Loucy (cell line): ENCODE measurements around the gene SPOCK1.

ENCODE experiments used
- H2AFZ ChIP-seq: fragments of 200-600 bp; sonication (generic); 2 replicates; pipeline ENCODE4 v1.6.0; 2016; ENCODE audit warnings: antibody characterized with exemption, mild to moderate bottlenecking, low read length, moderate library complexity
- H3F3A ChIP-seq: fragments of 200-600 bp; 2 replicates; pipeline ENCODE4 v1.6.0; 2016; ENCODE audit warnings: antibody characterized with exemption, low read depth, mild to moderate bottlenecking
- H3K27me3 ChIP-seq: fragments of 200-600 bp; sonication (generic); 2 replicates; pipeline ENCODE4 v1.6.1; 2014; ENCODE audit warnings: low read length, mild to moderate bottlenecking; ENCODE audit not compliant: insufficient read depth, poor library complexity, severe bottlenecking
- H3K36me3 ChIP-seq: fragments of 200-600 bp; sonication (generic); 2 replicates; pipeline ENCODE4 v1.6.1; 2016; ENCODE audit warnings: low read length; ENCODE audit not compliant: insufficient read depth
- H3K4me1 ChIP-seq: fragments of 200-600 bp; sonication (generic); 2 replicates; pipeline ENCODE4 v1.5.1; 2014; ENCODE audit warnings: low read length, mild to moderate bottlenecking; ENCODE audit not compliant: insufficient read depth, poor library complexity, severe bottlenecking
- H3K4me2 ChIP-seq: fragments of 200-600 bp; sonication (generic); 2 replicates; pipeline ENCODE4 v1.6.0; 2014; ENCODE audit warnings: antibody characterized with exemption, low read length, low read depth, mild to moderate bottlenecking; ENCODE audit not compliant: poor library complexity, severe bottlenecking
- H3K4me3 ChIP-seq: fragments of 200-600 bp; sonication (generic); 2 replicates; pipeline ENCODE4 v1.5.1; 2014; ENCODE audit warnings: low read length, mild to moderate bottlenecking, mixed read lengths; ENCODE audit not compliant: poor library complexity, severe bottlenecking
- H3K79me2 ChIP-seq: fragments of 200-600 bp; sonication (generic); 2 replicates; pipeline ENCODE4 v1.6.1; 2014; ENCODE audit warnings: low read length; ENCODE audit not compliant: insufficient read depth
- H3K9ac ChIP-seq: fragments of 200-600 bp; sonication (generic); 2 replicates; pipeline ENCODE4 v1.6.0; 2014; ENCODE audit warnings: mild to moderate bottlenecking, low read depth, low read length, moderate library complexity; ENCODE audit not compliant: poor library complexity, severe bottlenecking
- H3K9me2 ChIP-seq: fragments of 200-600 bp; sonication (generic); replicated peaks from 2 replicates; pipeline ENCODE4 v1.6.1; 2016; ENCODE audit warnings: low read depth, low read length, mixed read lengths
- H3K9me3 ChIP-seq: fragments of 200-600 bp; sonication (generic); 2 replicates; pipeline ENCODE4 v1.6.1; 2014; ENCODE audit warnings: mild to moderate bottlenecking, antibody characterized with exemption, low read length, low read depth; ENCODE audit not compliant: insufficient read depth
- H4K20me1 ChIP-seq: fragments of 200-600 bp; sonication (generic); 2 replicates; pipeline ENCODE4 v1.6.0; 2014; ENCODE audit warnings: antibody characterized with exemption, low read length, mild to moderate bottlenecking; ENCODE audit not compliant: insufficient read depth, poor library complexity, severe bottlenecking
- EZH2phosphoT487 ChIP-seq: fragments of 200-600 bp; IDR thresholded peaks from 2 replicates; pipeline ENCODE4 v1.6.1; 2018; ENCODE audit warnings: antibody characterized with exemption, mild to moderate bottlenecking, moderate library complexity, borderline replicate concordance
- TF ChIP-seq, protein P1 (sequence below): fragments of 200-600 bp; sonication (generic); conservative IDR thresholded peaks from 2 replicates; pipeline ENCODE4 v1.5.1; 2014; ENCODE audit warnings: mild to moderate bottlenecking, antibody characterized with exemption, low read length

The SPOCK1 gene

GRCh38 chr5:137340881-137341280 is 158.2 kb downstream of the SPOCK1 start:
- Histone ChIP-seq H3K4me1 (peaks cover 11% of the 10 kb centered on the region), H3K9ac (no peak overlapping the region), H3K9me3 (no peaks in the 10 kb centered on the region), H3K27me3 (no peaks in the 10 kb centered on the region), H3K79me2 (no peaks in the 10 kb centered on the region), H4K20me1 (no peaks in the 10 kb centered on the region), H3K4me3 (no peak overlapping the region), H3K4me2 (no peak overlapping the region), H3F3A (no peaks in the 10 kb centered on the region), H3K9me2 (no peaks in the 10 kb centered on the region), H3K36me3 (no peaks in the 10 kb centered on the region), H2AFZ (no peak overlapping the region)
- TF ChIP-seq, protein P1, sequence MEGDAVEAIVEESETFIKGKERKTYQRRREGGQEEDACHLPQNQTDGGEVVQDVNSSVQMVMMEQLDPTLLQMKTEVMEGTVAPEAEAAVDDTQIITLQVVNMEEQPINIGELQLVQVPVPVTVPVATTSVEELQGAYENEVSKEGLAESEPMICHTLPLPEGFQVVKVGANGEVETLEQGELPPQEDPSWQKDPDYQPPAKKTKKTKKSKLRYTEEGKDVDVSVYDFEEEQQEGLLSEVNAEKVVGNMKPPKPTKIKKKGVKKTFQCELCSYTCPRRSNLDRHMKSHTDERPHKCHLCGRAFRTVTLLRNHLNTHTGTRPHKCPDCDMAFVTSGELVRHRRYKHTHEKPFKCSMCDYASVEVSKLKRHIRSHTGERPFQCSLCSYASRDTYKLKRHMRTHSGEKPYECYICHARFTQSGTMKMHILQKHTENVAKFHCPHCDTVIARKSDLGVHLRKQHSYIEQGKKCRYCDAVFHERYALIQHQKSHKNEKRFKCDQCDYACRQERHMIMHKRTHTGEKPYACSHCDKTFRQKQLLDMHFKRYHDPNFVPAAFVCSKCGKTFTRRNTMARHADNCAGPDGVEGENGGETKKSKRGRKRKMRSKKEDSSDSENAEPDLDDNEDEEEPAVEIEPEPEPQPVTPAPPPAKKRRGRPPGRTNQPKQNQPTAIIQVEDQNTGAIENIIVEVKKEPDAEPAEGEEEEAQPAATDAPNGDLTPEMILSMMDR, result no peak
- TF ChIP-seq EZH2phosphoT487, result no peak

DNA sequence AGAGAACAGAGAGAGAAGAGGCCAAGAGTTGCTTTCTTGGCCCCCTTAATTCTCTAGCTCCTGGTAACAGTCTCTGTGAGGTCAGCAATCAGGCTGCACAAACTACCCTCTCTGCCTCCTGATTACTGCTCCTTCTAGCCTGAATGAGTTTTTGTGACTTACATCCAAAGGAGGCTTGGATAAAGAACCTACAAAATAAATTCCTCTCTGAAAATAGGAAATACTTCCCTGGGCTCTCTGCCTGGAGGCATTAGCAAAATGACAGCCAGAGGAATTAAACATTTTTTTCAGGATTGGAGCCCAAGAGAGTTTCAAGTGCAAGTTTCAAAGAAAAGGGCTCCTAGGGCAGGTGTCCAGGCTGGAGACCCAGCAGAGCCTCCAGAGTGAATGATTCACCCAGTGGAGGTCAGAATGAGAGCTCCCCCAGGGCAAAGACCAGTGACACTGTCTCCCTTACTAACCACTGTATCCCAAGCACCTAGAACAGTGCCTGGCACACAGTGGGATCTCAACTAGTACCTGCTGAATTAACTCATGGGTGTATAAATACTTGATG is 162.5 kb downstream of the SPOCK1 start:
- H3K9me3 ChIP-seq, result no peaks in the 10 kb centered on the region
- no peaks in the 10 kb centered on the region for H4K20me1 ChIP-seq
- no peak overlapping the region for H2AFZ ChIP-seq
- H3K4me1 ChIP-seq, result no peaks in the 10 kb centered on the region
- H3K9ac ChIP-seq, result no peak overlapping the region
- no peak overlapping the region for H3K4me3 ChIP-seq
- no peaks in the 10 kb centered on the region for H3K79me2 ChIP-seq
- no peaks in the 10 kb centered on the region for H3F3A ChIP-seq
- H3K9me2 ChIP-seq, result no peaks in the 10 kb centered on the region
- TF ChIP-seq, protein P1, result no peak
- TF ChIP-seq EZH2phosphoT487, result no peak
- no peak overlapping the region for H3K4me2 ChIP-seq
- H3K36me3 ChIP-seq, result no peaks in the 10 kb centered on the region
- H3K27me3 ChIP-seq, result no peaks in the 10 kb centered on the region

DNA sequence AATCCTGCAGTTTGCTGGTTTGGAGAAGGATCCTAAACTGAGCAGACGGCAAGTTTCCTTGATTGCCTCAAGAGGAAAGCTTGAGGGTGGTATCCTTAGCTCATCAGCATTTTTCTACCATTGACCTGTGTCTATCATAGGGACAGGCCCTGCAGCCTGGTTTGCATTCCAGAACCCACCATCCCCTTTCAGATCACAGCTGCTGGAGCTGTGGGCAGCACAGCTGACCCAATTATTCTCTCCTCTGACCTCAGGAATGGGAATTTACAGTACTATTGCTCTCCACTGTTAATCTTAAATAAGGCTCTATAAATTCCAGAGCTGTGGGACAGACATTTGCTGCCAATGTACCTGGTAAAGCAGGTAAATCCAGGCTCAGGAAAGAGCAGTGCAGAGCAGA is 163.0 kb downstream of the SPOCK1 start:
- Histone ChIP-seq H3K79me2 (no peaks in the 10 kb centered on the region), H3F3A (no peaks in the 10 kb centered on the region), H3K9ac (no peak overlapping the region), H4K20me1 (no peaks in the 10 kb centered on the region), H2AFZ (no peak overlapping the region), H3K4me3 (no peak overlapping the region), H3K36me3 (no peaks in the 10 kb centered on the region), H3K9me2 (no peaks in the 10 kb centered on the region), H3K9me3 (no peaks in the 10 kb centered on the region), H3K27me3 (no peaks in the 10 kb centered on the region), H3K4me2 (no peak overlapping the region), H3K4me1 (no peaks in the 10 kb centered on the region)
- no peak for TF ChIP-seq EZH2phosphoT487
- TF ChIP-seq, protein P1, result no peak
